Upper lobe of right lung (tissue), 1 donor: ENCODE data around the gene LEO1. TPM values are rescaled to one million over a fixed set of nuclear protein-coding genes. Genes with fewer than 3 reads are reported as not detected.

Source experiments
- ATAC-seq: fragments of 200-7000 bp; cut with Tn5 transposase; one replicate; pipeline ENCODE4 v1.9.1; 2020; ENCODE audit warnings: mild to moderate bottlenecking, moderate library complexity
- DNase-seq: peaks from one replicate; pipeline ENCODE4 v3.0.0-alpha.2; 2020
- H3K27ac ChIP-seq: fragments of 200-600 bp; one replicate; pipeline ENCODE4 v1.8.0; 2022
- H3K27me3 ChIP-seq: fragments of 200-600 bp; one replicate; pipeline ENCODE4 v1.8.0; 2022; ENCODE audit warnings: mild to moderate bottlenecking
- H3K36me3 ChIP-seq: fragments of 200-600 bp; one replicate; pipeline ENCODE4 v1.8.0; 2022
- H3K4me1 ChIP-seq: fragments of 200-600 bp; one replicate; pipeline ENCODE4 v1.8.0; 2022
- H3K4me3 ChIP-seq: fragments of 200-600 bp; one replicate; pipeline ENCODE4 v1.8.0; 2022; ENCODE audit warnings: mild to moderate bottlenecking
- H3K9me3 ChIP-seq: fragments of 200-600 bp; one replicate; pipeline ENCODE4 v1.8.0; 2022
- CTCF ChIP-seq: fragments of 200-600 bp; IDR thresholded peaks from one replicate; pipeline ENCODE4 v1.8.0; 2022; ENCODE audit warnings: antibody characterized with exemption
- intact Hi-C: fragments of 100-400 bp; cut with DNase I; formaldehyde crosslinking; loops from one replicate; pipeline ENCODE4 v1.11.0; 2022
- total RNA-seq: library from RNA; stranded (reverse); fragmentation: NEBNext Ultra II Directional; extraction: Animal tissue kit (Norgen Biotek cat#: 25700); gene quantifications from one replicate; pipeline ENCODE4 v1.2.1, GENCODE V29; 2021
- donor health status: DM: no; HTN: yes; CAD: no; lungs with severe emphysema.

The LEO1 gene
- total RNA-seq, 1 donor from 2014 or later = 13.2 TPM

- ATAC-seq (no peak), DNase-seq (no peak)
- H3K27me3 ChIP-seq = no peaks in the 10 kb centered on the region
- no peak for TF ChIP-seq CTCF
- intact Hi-C loops = no loop called here
- peaks cover 32% of the 10 kb centered on the region for H3K4me1 ChIP-seq
- no peak overlapping the region for H3K4me3 ChIP-seq
- H3K36me3 ChIP-seq = no peaks in the 10 kb centered on the region
- H3K9me3 ChIP-seq = no peaks in the 10 kb centered on the region
- peak overlapping the region; percentile 14 for H3K27ac ChIP-seq
These were observed 40.6 kb upstream of the LEO1 start for GRCh38 chr15:52012210-52012609.

- H3K27ac ChIP-seq = peak overlapping the region; percentile 14
- TF ChIP-seq CTCF = no peak
- no peaks in the 10 kb centered on the region for H3K36me3 ChIP-seq
- H3K9me3 ChIP-seq = no peaks in the 10 kb centered on the region
- ATAC-seq (peak; percentile 51), DNase-seq (no peak)
- H3K27me3 ChIP-seq = no peaks in the 10 kb centered on the region
- H3K4me1 ChIP-seq = peaks cover 36% of the 10 kb centered on the region
- intact Hi-C loops = no loop called here
- no peak overlapping the region for H3K4me3 ChIP-seq
These were observed 40.1 kb upstream of the LEO1 start for GRCh38 chr15:52011711-52012144.

- H3K9me3 ChIP-seq = no peaks in the 10 kb centered on the region
- no peaks in the 10 kb centered on the region for H3K27me3 ChIP-seq
- no peak for DNase-seq
- intact Hi-C loops = no loop called here
- peaks cover 36% of the 10 kb centered on the region for H3K4me1 ChIP-seq
- ATAC-seq = no peak
- H3K36me3 ChIP-seq = no peaks in the 10 kb centered on the region
- no peak overlapping the region for H3K4me3 ChIP-seq
- peak overlapping the region; percentile 14 for H3K27ac ChIP-seq
- TF ChIP-seq CTCF = no peak
These were observed 39.3 kb upstream of the LEO1 start for GRCh38 chr15:52010633-52011595.

GRCh38 chr15:52008698-52009434, 37.3 kb upstream of the LEO1 start:
- H3K4me3 ChIP-seq = no peak overlapping the region
- H3K4me1 ChIP-seq = peaks cover 30% of the 10 kb centered on the region
- no peaks in the 10 kb centered on the region for H3K9me3 ChIP-seq
- no peaks in the 10 kb centered on the region for H3K36me3 ChIP-seq
- intact Hi-C loops = no loop called here
- DNase-seq (no peak), ATAC-seq (peak; percentile 39)
- no peak for TF ChIP-seq CTCF
- no peak overlapping the region for H3K27ac ChIP-seq
- H3K27me3 ChIP-seq = no peaks in the 10 kb centered on the region

GRCh38 chr15:52008359-52008697, 36.8 kb upstream of the LEO1 start:
- no peak for TF ChIP-seq CTCF
- Histone ChIP-seq H3K36me3 (no peaks in the 10 kb centered on the region), H3K9me3 (no peaks in the 10 kb centered on the region), H3K27me3 (no peaks in the 10 kb centered on the region), H3K27ac (no peak overlapping the region), H3K4me1 (peaks cover 28% of the 10 kb centered on the region), H3K4me3 (no peak overlapping the region)
- DNase-seq (no peak), ATAC-seq (no peak)
- intact Hi-C loops = no loop called here
